HepG2 (cell line): ENCODE measurements around the gene TANGO2. TPM values are rescaled to one million over a fixed set of nuclear protein-coding genes. Genes with fewer than 3 reads are reported as not detected.

ENCODE experiments used
- ATAC-seq: fragments of 200-7000 bp; cut with Tn5 transposase; 3 replicates; pipeline ENCODE4 v1.9.1; 2020; ENCODE audit warnings: mild to moderate bottlenecking, moderate library complexity
- BruUV-seq: library from RNA; stranded (reverse); fragments of 400-500 nt; replicated peaks from 2 replicates; lab custom pipeline; 2021; lab: Mats Ljungman, UMichigan
- CTCF ChIA-PET: fragments of 300-600 bp; formaldehyde crosslinking; extraction: SDS; loops from one replicate; lab custom pipeline; 2021; ENCODE audit warnings: low total read pairs, inconsistent platforms, low intra/inter-chr PET ratio; lab: Yijun Ruan, JAX
- POLR2A ChIA-PET: fragments of 350-600 bp; sonication (Branson Sonifier 250); formaldehyde crosslinking; loops from one replicate; lab custom pipeline; 2020; ENCODE audit warnings: antibody characterized with exemption, inconsistent platforms; lab: Yijun Ruan, JAX
- DNase-seq: peaks from one replicate; pipeline ENCODE4 v3.0.0-alpha.2; 2015; ENCODE audit warnings: low spot score
- FAIRE-seq: peaks from 3 replicates; lab custom pipeline; 2011; peaks lifted over from hg19 to GRCh38; lab: Jason Lieb, UNC
- H2AFZ ChIP-seq: one replicate; pipeline ENCODE4 v1.6.1; 2011; ENCODE audit warnings: low read length, inconsistent platforms
- H3K27ac ChIP-seq: fragments of 300-600 bp; 3 replicates; pipeline ENCODE4 v1.8.0; 2011; ENCODE audit warnings: mixed run types, mild to moderate bottlenecking, mixed read lengths, low read length, inconsistent platforms; ENCODE audit not compliant: insufficient read depth; ENCODE audit errors: extremely low read length
- H3K27me3 ChIP-seq, 2 experiments: fragments of 200-600 bp in 1 of 2; 2 replicates in 1 of 2; 3 replicates in 1 of 2; pipeline versions ENCODE4 v1.6.0 to v1.8.0; 2011; ENCODE audit warnings: low read length in 2 of 2, mild to moderate bottlenecking in 2 of 2, moderate library complexity in 2 of 2, inconsistent platforms in 1 of 2; ENCODE audit not compliant: insufficient read depth in 2 of 2, control insufficient read depth in 1 of 2
- H3K36me3 ChIP-seq, 2 experiments: fragments of 200-600 bp in 1 of 2; replicated peaks in 1 of 2; 2 replicates in 1 of 2; 3 replicates in 1 of 2; pipeline versions ENCODE4 v1.5.1 to v1.8.0; 2011; ENCODE audit warnings: low read length in 2 of 2, inconsistent platforms in 1 of 2; ENCODE audit not compliant: insufficient read depth in 2 of 2, control insufficient read depth in 1 of 2
- H3K4me1 ChIP-seq: 2 replicates; pipeline ENCODE4 v1.5.1; 2012; ENCODE audit warnings: low read length, inconsistent platforms; ENCODE audit not compliant: insufficient read depth
- H3K4me2 ChIP-seq: 2 replicates; pipeline ENCODE4 v1.6.0; 2011; ENCODE audit warnings: low read depth, low read length, inconsistent platforms
- H3K4me3 ChIP-seq, 3 experiments: fragments of 200-600 bp in 1 of 3; sonication (generic), shearing (Covaris generic) in 1 of 3; replicated peaks in 1 of 3; 2 replicates each; pipeline ENCODE4 v1.5.1; 2011 to 2016; ENCODE audit warnings: low read length in 3 of 3, inconsistent platforms in 2 of 3, low read depth in 2 of 3, mild to moderate bottlenecking in 2 of 3, control low read depth in 1 of 3, mixed read lengths in 1 of 3; ENCODE audit not compliant: insufficient read depth in 1 of 3
- H3K79me2 ChIP-seq: one replicate; pipeline ENCODE4 v1.6.1; 2011; ENCODE audit warnings: low read length, inconsistent platforms; ENCODE audit not compliant: insufficient read depth
- H3K9ac ChIP-seq: 2 replicates; pipeline ENCODE4 v1.6.0; 2011; ENCODE audit warnings: mild to moderate bottlenecking, low read depth, low read length, inconsistent platforms; ENCODE audit not compliant: insufficient read depth
- H3K9me3 ChIP-seq: 2 replicates; pipeline ENCODE4 v1.5.1; 2012; ENCODE audit warnings: mild to moderate bottlenecking, low read length
- H4K20me1 ChIP-seq: 2 replicates; pipeline ENCODE4 v1.6.0; 2011; ENCODE audit warnings: inconsistent platforms, mild to moderate bottlenecking, low read length, moderate library complexity; ENCODE audit not compliant: insufficient read depth
- CTCF ChIP-seq: sonication (generic); formaldehyde crosslinking; IDR thresholded peaks from 2 replicates; pipeline ENCODE4 v1.5.0; 2020; ENCODE audit warnings: mild to moderate bottlenecking, missing genetic modification reagents, moderate library complexity
- ZNF30 ChIP-seq: sonication (generic); formaldehyde crosslinking; IDR thresholded peaks from 2 replicates; pipeline ENCODE4 v1.5.0; 2020; ENCODE audit warnings: mild to moderate bottlenecking, missing genetic modification reagents
- WGBS: methylation state at CpG from one replicate; pipeline ENCODE4 v1.1.6; 2017; ENCODE audit warnings: low lambda C conversion rate; 5-methylcytosine and 5-hydroxymethylcytosine counted together
- in situ Hi-C: cut with HindIII; loops from 2 replicates; pipeline ENCODE4 v1.10.0; 2017; ENCODE audit warnings: low pct_unique_long_range_greater_than_20kb; ENCODE audit not compliant: extremely low pct_ligation_motif_present
- intact Hi-C: fragments of 100-400 bp; cut with micrococcal nuclease; formaldehyde crosslinking; loops from one replicate; pipeline ENCODE4 v1.10.0; 2022; ENCODE audit not compliant: unreplicated experiment
- polyA plus RNA-seq, 8 experiments: library from polyadenylated mRNA; depleted of rRNA in 3 of 8; stranded (reverse) in 7 of 8; unstranded in 1 of 8; fragments of >200 nt; fragmentation: Illumina TruSeq in 4 of 8; extraction: Trizol in 4 of 8; gene quantifications; 2 replicates each; pipeline versions ENCODE4 v1.2.1 to v1.2.3, GENCODE V29; 2011 to 2016; ENCODE audit warnings: low read depth in 4 of 8, missing spikeins in 1 of 8, mixed read lengths in 1 of 8; ENCODE audit not compliant: insufficient read depth in 1 of 8
- total RNA-seq, 5 experiments: library from RNA; depleted of rRNA; stranded (reverse); fragments of >200 nt; fragmentation: Illumina TruSeq; extraction: Trizol; gene quantifications; 2 replicates each; pipeline ENCODE4 v1.2.3, GENCODE V29; 2016; ENCODE audit warnings: low read depth in 1 of 5

Gene TANGO2
- total and polyA plus RNA-seq, 2 of the 13 experiments (the other 11 are each of a cell fraction or from before 2014, with no cell fraction given), result 12.9 to 14.8 TPM

GRCh38 chr22:20060700-20061480 is 40.0 kb downstream of the TANGO2 start:
- 97% methylated on average over 6 of the region's 10 CpGs for WGBS

More at GRCh38 chr22:20060700-20061480, 40.0 kb downstream of the TANGO2 start:
- in situ Hi-C loops (no loop called here), intact Hi-C loops (no loop called here)
- H3K9ac ChIP-seq, result no peak overlapping the region
- peak; percentile 33; the same call in 1 of the 3 replicates for ATAC-seq
- no TSS peak for BruUV-seq
- no peaks in the 10 kb centered on the region for H3K4me1 ChIP-seq
- FAIRE-seq, result no peak
- H3K4me3 ChIP-seq, result no peak overlapping the region
- no peak for DNase-seq
- H3K9me3 ChIP-seq, result no peaks in the 10 kb centered on the region
- no peak overlapping the region for H2AFZ ChIP-seq
- H3K36me3 ChIP-seq, result peaks cover 0 to 17% of the 10 kb centered on the region in 2 experiments; a peak in 2 of 5 replicates
- CTCF ChIA-PET, result no interaction called here
- H3K4me2 ChIP-seq, result no peak overlapping the region
- H3K27ac ChIP-seq, result no peak overlapping the region
- TF ChIP-seq ZNF30 (CRISPR knock-in tag), result no peak
- TF ChIP-seq CTCF (CRISPR knock-in tag), result peak; percentile 44
- TF ChIP-seq, all 625 proteins: peak for 1
- no peaks in the 10 kb centered on the region for H3K27me3 ChIP-seq
- POLR2A ChIA-PET, result no interaction called here
- no peaks in the 10 kb centered on the region for H3K79me2 ChIP-seq
- no peaks in the 10 kb centered on the region for H4K20me1 ChIP-seq
